HG03139 (cell line): ENCODE measurements around the gene SLC4A1.
"Not testable (repeated sequence)": the region's sequence is repeated elsewhere in the genome, so short reads cannot be mapped to it uniquely, and the experiment has no call there.

Experiments used
- ATAC-seq: cut with Tn5 transposase; IDR thresholded peaks from one replicate; pipeline ENCODE4 v1.9.1; 2021; ENCODE audit not compliant: unreplicated experiment

The SLC4A1 gene

DNA sequence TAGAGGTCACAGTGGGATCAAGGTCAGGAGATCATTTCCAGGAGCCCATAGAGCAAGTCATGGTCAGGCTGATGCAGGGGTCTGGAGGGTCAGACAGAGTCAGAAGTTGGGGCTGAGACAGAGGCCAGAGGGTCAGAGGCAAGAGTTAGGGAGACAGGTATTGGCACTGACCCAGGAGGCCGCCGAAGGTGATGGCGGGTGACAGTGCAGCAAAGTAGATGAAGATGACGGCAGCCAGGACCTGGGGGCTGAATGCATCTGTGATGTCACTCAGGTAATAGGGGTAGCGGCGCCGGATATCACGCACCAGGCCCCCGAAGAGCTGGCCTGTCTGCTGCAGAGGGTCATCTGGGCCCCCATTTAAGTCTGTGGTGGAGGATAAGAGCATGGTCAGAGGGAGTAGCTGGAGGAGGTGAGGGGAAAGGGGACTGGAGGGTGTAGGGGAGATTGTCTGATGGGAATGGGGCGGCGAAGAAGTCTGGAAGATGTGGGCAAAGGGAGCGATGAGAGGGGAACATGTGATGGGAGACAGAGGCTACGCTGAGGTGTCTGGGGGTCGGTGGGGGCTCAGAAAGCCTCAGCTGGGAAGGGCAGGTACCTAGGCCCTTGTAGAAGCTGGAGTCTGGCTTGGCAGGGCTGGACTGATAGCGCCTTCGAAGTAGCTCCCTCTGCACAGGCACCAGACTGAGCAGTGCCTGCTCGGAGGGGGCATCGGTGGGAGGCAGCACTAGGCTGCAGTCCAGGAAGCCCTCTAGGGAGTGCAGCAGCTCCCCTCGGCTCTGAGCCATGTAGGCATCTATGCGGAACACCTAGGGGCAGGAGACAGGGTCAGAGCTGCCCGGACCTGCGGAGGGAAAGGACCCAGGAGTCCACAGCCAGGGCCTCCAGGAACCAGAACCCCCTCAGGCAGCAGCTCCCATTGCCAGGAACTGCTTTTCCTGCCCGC lies 9.8 kb downstream of the SLC4A1 start:
- ATAC-seq = no peak

DNA sequence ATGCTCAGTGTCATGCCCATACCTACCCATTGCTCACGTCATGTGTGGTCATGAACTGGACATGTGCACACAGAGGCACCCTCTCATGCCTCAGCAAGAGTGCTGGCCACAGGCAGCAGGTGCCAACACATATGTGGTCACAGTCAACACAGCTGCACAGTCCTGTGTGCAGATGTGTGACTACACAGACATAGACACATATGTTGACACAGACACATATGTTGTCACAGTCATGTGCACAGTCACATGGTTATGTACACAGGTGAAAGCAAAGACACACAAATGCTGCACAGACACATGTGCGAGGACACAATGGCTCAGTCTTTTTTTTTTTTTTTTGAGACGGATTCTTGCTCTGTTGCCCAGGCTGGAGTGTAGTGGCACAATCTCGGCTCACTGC lies 11.3 kb downstream of the SLC4A1 start:
- no peak for ATAC-seq

GRCh38 chr17:44255915-44256314 lies 12.0 kb downstream of the SLC4A1 start:
- ATAC-seq = no peak

DNA sequence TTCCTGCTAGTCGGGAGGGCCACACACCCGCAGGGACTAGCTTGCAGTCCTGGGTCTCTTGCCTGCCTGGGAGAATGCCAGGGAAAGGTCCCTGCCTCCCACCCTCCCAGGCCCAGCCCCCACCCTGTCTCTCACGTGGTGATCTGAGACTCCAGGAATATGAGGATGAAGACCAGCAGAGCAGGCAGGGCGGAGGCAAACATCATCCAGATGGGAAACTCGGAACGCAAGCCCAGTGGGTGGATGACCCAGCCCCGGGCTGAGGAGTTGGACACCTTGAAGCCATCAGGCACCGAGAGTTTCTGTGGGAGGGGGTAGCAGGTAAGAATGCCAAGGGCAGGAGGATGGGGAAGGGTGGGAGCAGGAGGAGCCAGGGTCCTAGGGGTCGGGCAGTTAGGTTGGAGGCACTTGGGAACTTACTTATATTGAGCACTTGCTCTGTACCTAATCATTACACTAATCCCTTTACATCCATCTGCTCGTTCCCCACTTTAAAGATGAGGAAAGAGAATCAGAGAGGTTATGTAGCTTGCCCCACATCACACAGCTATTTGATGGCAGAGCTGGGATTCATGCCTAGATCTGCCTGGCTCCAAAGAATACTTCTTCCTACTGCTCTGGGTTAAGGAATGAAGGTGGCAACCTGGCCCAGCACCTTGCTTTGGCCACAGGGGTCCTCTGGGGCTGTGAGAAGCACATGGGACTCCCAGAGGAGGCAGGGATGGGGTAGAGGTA lies 13.4 kb downstream of the SLC4A1 start:
- ATAC-seq = no peak

DNA sequence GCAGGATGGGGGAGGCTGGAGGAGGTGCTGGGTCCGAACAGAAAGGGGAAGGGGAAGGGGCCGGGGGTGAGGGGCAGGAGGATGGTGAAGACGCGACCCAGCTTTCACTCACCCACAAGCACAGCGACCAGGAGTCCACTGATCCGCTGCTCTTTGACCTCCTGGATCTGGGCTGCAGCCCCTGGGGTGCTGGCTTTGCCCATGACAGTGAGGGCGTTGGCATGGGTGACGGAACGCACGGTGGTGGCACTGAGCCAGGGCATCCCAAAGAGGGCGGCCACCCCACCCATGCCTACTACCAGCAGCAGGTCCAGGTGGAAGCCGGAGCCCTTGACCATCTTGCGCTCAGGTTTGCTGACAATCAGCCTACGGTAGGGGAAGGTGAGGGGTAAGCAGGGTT lies 14.9 kb downstream of the SLC4A1 start:
- no peak for ATAC-seq

- no peak for ATAC-seq
Measured at GRCh38 chr17:44251062-44251461, 16.9 kb downstream of the SLC4A1 start.

DNA sequence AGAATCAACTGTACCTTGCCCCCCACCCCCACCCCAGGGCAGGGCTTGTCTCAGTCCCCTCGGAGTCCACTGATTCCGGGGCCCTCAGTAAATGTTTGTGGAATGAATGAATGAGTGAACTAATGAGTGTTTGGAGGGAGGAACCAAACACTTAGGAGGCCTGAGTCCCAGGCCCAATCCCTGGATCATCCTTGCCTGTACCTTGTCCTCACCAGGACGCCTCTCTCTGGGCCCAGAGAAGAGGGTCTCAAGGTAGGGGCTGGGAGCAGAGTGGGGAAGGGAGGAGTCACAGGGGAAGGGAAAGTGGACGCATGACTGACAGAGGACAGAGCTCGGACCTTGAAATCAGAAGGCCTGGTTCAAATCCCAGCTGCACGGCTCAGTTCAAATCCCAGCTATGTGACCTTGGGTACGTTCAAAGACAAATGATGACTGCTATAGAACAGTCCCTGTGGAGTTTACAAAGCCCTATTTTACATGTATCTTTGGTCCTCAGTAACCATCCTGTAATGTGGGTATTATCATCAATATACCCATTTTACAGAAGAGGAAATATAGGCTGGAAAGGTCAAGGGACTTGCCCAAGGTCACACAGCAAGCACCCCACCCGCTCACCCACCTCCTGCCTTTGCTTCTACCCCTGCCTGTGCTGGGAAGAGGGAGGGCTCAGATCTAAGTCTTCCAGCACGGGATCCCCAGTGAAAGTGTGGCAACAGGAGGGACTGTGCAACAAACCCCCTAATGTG lies 18.3 kb downstream of the SLC4A1 start:
- no peak for ATAC-seq

GRCh38 chr17:44247876-44248736 lies 19.8 kb downstream of the SLC4A1 start:
- ATAC-seq = no peak

DNA sequence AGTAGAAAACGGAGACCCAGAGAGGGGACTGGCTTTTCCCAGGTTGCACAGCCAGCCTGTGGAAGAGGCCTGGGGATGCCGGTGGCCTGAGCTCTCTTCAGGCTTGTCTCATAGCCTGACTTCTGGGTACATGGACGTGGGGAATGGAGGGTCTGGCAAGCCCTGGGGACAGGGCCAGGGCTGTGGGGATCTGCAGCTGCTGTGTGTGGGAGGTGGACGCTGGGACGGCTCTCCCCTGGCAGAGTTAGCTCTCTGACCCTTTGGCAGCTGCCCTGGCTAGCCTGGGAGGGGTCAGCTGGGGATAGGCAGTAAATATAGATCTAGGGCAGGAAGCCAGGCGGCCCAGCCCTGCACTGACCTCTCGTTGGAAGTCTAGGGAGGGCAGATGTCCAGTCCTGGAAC lies 20.5 kb downstream of the SLC4A1 start:
- no peak for ATAC-seq

- no peak for ATAC-seq
Measured at GRCh38 chr17:44241106-44241624, 26.8 kb downstream of the SLC4A1 start.

GRCh38 chr17:44237886-44238285 lies 30.0 kb downstream of the SLC4A1 start:
- not testable (repeated sequence) for ATAC-seq

GRCh38 chr17:44236444-44236991 lies 31.4 kb downstream of the SLC4A1 start:
- no peak for ATAC-seq

DNA sequence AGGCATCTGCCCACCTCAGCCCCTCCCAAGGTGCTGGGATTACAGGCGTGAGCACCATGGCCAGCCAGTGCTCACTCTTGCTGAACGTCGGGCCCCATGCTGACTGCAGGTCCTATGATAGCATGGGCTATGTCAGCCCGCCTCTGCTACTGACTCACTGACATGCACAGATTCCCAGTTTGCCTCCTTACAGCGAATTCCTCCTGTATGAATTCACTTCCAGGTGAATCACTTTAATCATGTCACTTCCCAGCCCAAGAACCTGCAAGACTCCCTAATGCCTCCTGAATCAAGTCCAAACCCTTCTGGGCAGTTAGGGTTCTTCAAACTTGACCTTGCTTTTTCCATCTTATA lies 32.4 kb downstream of the SLC4A1 start:
- no peak for ATAC-seq

DNA sequence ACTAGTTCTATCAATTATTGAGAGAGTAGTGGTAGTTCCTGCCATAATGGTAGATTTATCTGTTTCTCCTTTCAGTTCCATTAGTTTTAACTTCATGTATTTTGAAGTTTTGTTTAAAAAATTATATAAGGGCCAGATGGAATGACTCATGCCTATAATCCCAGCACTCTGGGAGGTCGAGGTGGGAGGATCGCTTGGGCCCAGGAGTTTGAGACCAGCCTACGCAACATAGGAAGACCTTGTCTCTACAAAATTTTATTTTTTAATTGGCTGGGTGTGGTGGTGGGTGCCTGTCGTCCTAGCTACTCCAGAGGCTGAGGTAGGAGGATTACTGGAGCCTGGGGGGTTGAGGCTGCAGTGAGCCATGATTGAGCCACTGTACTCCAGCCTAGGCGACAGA lies 34.4 kb downstream of the SLC4A1 start:
- ATAC-seq = no peak

DNA sequence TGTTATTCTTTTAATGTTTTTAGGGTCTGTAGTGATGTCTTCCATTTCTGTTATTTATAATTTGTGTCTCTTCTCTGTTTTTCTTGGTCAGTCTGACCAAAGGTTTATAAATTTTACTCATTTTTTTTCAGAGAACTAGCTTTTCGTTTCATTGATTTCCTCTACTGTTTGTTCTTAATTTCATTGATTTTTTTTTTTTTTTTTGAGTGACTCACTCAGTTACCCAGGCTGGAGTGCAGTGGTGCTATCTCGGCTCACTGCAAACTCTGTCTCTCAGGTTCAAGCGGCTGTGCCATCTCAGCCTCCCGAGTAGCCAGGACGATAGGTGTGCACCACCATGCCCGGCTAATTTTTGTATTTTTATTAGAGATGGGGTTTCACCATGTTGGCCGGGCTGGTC lies 35.9 kb downstream of the SLC4A1 start:
- ATAC-seq = no peak

DNA sequence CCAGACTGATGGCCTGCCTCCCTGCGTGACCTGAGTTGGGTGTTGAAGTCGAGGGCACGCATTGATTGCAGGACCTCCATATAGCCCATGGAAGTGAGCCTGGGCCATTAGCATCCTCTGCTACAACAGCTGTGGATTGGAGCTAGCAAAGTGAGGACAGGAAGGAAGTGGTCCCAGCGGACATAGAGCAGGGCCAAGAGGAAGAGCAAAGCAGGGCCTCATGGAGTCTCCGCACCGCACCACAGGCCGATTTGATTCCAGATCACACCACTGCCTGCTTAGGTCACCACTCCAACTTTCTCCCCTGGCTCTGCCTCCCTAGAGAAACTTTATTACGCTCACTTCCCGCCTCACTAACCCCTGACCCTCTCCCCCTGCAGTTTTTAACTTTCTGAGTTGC lies 37.8 kb downstream of the SLC4A1 start:
- no peak for ATAC-seq

- ATAC-seq = no peak
Measured at GRCh38 chr17:44229090-44229489, 38.8 kb downstream of the SLC4A1 start.

DNA sequence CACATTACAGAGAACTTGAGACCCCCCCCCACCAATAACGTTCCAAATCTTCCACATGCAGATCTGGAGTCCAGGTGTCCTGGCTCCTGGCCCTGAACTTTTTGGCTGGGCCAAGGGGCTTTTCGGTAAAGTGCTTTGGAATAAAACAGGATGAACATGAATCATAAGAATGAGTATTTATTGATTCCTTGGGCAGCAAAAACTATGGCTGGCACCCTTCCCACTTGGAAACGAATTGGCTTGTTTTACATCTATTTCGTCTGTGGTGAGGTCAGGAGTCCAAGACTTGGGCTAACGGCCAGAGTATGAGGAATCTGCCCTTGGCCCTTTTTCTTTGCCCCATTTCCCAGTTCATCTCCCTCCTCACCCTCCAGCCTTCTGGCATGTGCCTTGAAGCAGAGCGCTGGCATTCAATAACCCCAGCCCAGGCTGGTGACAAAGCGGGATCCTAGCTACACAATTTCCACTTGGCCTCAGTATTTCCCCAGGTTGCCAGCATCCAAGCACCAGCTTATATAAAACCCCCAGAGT lies 44.3 kb downstream of the SLC4A1 start:
- no peak for ATAC-seq

- ATAC-seq = no peak
Measured at GRCh38 chr17:44222112-44222869, 45.6 kb downstream of the SLC4A1 start.
